Measurements from ENCODE around the gene PLA2R1. TPM values are rescaled to one million over a fixed set of nuclear protein-coding genes. Genes with fewer than 3 reads are reported as not detected.

Gene PLA2R1
- total and polyA plus RNA-seq, 4 experiments from 2014 or later, result not detected

DNA sequence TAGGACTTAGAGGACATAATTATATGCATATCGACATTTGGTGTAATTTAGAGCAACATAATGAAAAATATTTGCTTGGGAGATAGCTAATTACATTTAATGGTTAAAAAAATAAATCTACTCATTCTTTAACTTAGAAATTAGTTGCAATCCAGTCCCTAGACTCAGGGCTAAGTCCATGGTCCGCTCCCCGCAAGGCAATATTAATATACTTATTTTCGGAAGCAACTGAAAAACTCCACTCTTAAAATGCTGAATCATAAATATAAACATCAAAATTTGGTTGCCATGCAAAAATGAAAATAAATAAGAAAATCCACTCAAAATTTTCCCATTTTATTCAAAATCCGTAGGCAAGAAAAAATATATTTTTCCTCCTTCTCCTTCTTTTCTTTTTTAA is 164.7 kb downstream of the PLA2R1 start:
- ChIA-PET POLR2A (ENCODE audit: partially characterized antibody) (no interaction called here), CTCF (ENCODE audit: partially characterized antibody) (interaction anchor here (1.2 kb wide), 1 partner anchor 24 kb away, joined by 4 read pairs; no protein-coding TSS in a partner anchor)
- Histone ChIP-seq H3K4me1 (ENCODE audit: insufficient read depth, low read length) (peaks cover 9% of the 10 kb centered on the region), H3K27me3 (ENCODE audit: insufficient read depth, low read length) (no peaks in the 10 kb centered on the region), H3K27ac (ENCODE audit: low read depth, low read length) (no peak overlapping the region), H3K9me3 (ENCODE audit: control insufficient read depth in 1 of 2, low read length in 2 of 2) (no peaks in the 10 kb centered on the region), H3K36me3 (ENCODE audit: insufficient read depth, low read length) (no peaks in the 10 kb centered on the region), H3K4me3 (ENCODE audit: low read length in 2 of 2) (no peak overlapping the region)
- Mint-ChIP-seq H3K4me1 (peaks cover 26 to 79% (median 54%) of the 10 kb centered on the region in 4 donors), H3K9me3 (no peaks in the 10 kb centered on the region), H3K27me3 (no peaks in the 10 kb centered on the region), H3K27ac (no peak overlapping the region), H3K36me3 (peaks cover 47 to 54% of the 10 kb centered on the region in 2 donors), H3K4me3 (no peak overlapping the region)
- intact Hi-C loops (cut with micrococcal nuclease), result no loop called here
- DNase-seq, result no peak

DNA sequence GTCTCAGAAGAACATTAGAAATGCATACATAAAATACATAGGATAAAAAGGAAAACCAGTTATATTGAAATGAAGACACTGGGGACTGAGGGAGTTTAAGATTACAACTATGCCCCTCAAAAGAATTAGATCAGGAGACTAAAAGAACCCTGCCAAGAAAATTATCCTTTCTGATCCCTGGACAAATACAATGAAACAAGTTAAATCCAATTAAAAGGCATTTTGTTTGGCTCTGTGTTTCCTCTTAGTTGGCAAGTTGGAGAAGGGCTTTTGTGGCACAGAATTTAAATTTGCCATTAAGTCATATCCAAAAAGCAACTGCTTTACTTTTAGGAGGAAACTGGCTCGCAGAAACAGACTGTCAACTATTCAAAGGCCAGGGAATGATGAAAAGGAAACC is 165.3 kb downstream of the PLA2R1 start:
- H3K27me3 ChIP-seq (ENCODE audit: insufficient read depth, low read length), result no peaks in the 10 kb centered on the region
- H3K4me1 ChIP-seq (ENCODE audit: insufficient read depth, low read length), result peaks cover 4% of the 10 kb centered on the region
- no peaks in the 10 kb centered on the region for H3K27me3 Mint-ChIP-seq
- intact Hi-C loops (cut with micrococcal nuclease), result no loop called here
- no peaks in the 10 kb centered on the region for H3K36me3 ChIP-seq (ENCODE audit: insufficient read depth, low read length)
- H3K9me3 ChIP-seq (ENCODE audit: control insufficient read depth in 1 of 2, low read length in 2 of 2), result no peaks in the 10 kb centered on the region
- no peak for DNase-seq
- no peaks in the 10 kb centered on the region for H3K9me3 Mint-ChIP-seq
- no peak overlapping the region for H3K4me3 ChIP-seq (ENCODE audit: low read length in 2 of 2)
- no peak overlapping the region for H3K27ac ChIP-seq (ENCODE audit: low read depth, low read length)
- H3K36me3 Mint-ChIP-seq, result peaks cover 53 to 57% of the 10 kb centered on the region in 2 donors
- H3K27ac Mint-ChIP-seq, result no peak overlapping the region
- peaks cover 26 to 79% (median 53%) of the 10 kb centered on the region in 4 donors for H3K4me1 Mint-ChIP-seq
- H3K4me3 Mint-ChIP-seq, result no peak overlapping the region
- POLR2A ChIA-PET (ENCODE audit: partially characterized antibody), result interaction anchor here (0.7 to 2.1 kb wide), 2 partner anchors 9 to 11 kb away, joined by 3 to 5 read pairs; no protein-coding TSS in a partner anchor
- CTCF ChIA-PET (ENCODE audit: partially characterized antibody), result interaction anchor here (1.2 kb wide), 1 partner anchor 25 kb away, joined by 4 read pairs; no protein-coding TSS in a partner anchor

DNA sequence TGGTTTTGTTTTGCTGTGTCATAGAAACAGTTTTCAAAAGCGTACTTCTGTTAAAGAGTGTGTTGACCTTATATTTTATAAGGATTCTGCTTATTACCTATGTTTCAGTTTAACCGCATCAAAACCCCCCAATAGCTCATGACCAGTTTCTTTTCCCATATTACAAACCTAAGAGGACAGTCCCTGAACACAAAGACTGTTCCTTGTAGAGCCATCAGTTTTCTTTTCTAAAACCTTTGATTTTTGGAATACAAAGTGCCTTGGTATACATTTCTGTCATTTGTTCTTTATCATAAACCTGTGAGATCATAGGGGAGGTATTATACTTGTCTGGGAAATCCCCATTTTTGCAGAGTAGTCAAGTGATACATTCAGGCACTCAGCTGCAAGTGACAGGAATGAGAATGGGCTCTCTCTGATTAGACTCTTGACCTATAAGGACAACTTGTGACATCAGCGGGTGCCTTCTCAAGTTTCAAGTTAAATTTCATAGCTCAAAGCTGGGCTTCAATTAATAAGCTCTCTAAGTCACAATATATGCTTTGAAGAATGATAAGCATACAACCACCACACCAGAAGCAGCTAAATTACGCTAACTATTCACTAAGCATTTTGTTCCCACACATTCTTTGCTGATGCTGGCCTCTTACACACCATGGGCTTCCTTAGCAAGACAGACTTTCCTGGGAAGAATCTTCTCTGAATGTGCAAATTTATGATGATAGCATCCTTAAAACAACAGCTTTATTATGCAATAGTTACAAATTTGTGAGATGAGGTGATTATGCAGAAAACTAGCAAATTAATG is 167.0 kb downstream of the PLA2R1 start:
- no peaks in the 10 kb centered on the region for H3K27me3 ChIP-seq (ENCODE audit: insufficient read depth, low read length)
- no peak for DNase-seq
- Mint-ChIP-seq H3K4me1 (peaks cover 24 to 77% (median 54%) of the 10 kb centered on the region in 4 donors), H3K36me3 (peaks cover 53% of the 10 kb centered on the region in 2 donors), H3K27me3 (no peaks in the 10 kb centered on the region), H3K9me3 (no peaks in the 10 kb centered on the region), H3K4me3 (peak overlapping the region in 1 of 8 donors; percentile 1), H3K27ac (peak overlapping the region in 3 of 7 donors; percentile 25 to 74 (median 29))
- H3K4me1 ChIP-seq (ENCODE audit: insufficient read depth, low read length), result peaks cover 4% of the 10 kb centered on the region
- ChIA-PET CTCF (ENCODE audit: partially characterized antibody) (interaction anchor here (1.3 to 1.5 kb wide), 2 partner anchors 14 to 26 kb away, joined by 3 to 5 read pairs; no protein-coding TSS in a partner anchor), POLR2A (ENCODE audit: partially characterized antibody) (interaction anchor here (0.7 to 2.1 kb wide), 2 partner anchors 9 to 11 kb away, joined by 3 to 5 read pairs; partner anchors contain the start of gene LY75)
- no peaks in the 10 kb centered on the region for H3K9me3 ChIP-seq (ENCODE audit: control insufficient read depth in 1 of 2, low read length in 2 of 2)
- intact Hi-C loops (cut with micrococcal nuclease), result no loop called here
- no peaks in the 10 kb centered on the region for H3K36me3 ChIP-seq (ENCODE audit: insufficient read depth, low read length)
- H3K4me3 ChIP-seq (ENCODE audit: low read length in 2 of 2), result no peak overlapping the region
- no peak overlapping the region for H3K27ac ChIP-seq (ENCODE audit: low read depth, low read length)

DNA sequence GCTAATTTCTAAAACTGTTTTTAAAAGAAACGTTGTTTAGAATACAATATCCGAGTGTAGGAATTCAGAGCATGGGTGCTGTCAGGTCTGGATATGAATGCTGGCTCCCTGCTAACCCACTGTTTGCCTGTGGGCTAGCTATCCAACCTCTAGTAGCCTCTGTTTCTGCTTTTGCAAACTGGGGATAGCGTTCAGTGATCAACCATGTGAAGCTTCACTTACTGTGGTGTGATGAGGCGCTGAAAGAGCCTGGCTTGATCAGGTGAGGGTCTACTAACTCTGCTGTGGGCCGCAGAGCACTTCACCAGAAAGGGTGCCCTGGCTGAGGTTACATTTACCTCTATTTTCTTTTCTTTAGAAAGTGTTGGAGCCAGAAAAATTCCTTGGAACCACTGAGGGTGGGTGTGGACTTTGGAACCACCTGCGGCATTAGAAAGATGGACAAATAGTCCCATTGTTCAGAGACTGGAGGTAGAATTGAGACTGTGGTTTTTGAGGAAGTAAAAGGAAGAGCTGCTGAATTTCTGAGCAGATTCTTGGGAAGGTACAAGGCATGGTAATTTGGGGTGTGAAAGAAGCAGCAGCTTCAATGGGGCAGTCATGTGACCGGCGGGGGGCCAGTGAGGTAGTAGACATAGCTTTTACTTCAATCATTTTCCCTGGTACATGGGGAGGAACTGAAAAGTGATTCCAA is 168.1 kb downstream of the PLA2R1 start:
- no peak overlapping the region for H3K27ac ChIP-seq (ENCODE audit: low read depth, low read length)
- intact Hi-C loops (cut with micrococcal nuclease), result no loop called here
- no peak overlapping the region for H3K27ac Mint-ChIP-seq
- H3K27me3 Mint-ChIP-seq, result no peaks in the 10 kb centered on the region
- peaks cover 4% of the 10 kb centered on the region for H3K4me1 ChIP-seq (ENCODE audit: insufficient read depth, low read length)
- H3K9me3 Mint-ChIP-seq, result no peaks in the 10 kb centered on the region
- ChIA-PET CTCF (ENCODE audit: partially characterized antibody) (interaction anchor here (1.5 kb wide), 1 partner anchor 13 kb away, joined by 3 read pairs; no protein-coding TSS in a partner anchor), POLR2A (ENCODE audit: partially characterized antibody) (no interaction called here)
- H3K9me3 ChIP-seq (ENCODE audit: control insufficient read depth in 1 of 2, low read length in 2 of 2), result no peaks in the 10 kb centered on the region
- no peak overlapping the region for H3K4me3 ChIP-seq (ENCODE audit: low read length in 2 of 2)
- no peak overlapping the region for H3K4me3 Mint-ChIP-seq
- H3K27me3 ChIP-seq (ENCODE audit: insufficient read depth, low read length), result no peaks in the 10 kb centered on the region
- H3K4me1 Mint-ChIP-seq, result peaks cover 29 to 71% (median 53%) of the 10 kb centered on the region in 4 donors
- no peak for DNase-seq
- no peaks in the 10 kb centered on the region for H3K36me3 ChIP-seq (ENCODE audit: insufficient read depth, low read length)
- peaks cover 57 to 63% of the 10 kb centered on the region in 2 donors for H3K36me3 Mint-ChIP-seq

DNA sequence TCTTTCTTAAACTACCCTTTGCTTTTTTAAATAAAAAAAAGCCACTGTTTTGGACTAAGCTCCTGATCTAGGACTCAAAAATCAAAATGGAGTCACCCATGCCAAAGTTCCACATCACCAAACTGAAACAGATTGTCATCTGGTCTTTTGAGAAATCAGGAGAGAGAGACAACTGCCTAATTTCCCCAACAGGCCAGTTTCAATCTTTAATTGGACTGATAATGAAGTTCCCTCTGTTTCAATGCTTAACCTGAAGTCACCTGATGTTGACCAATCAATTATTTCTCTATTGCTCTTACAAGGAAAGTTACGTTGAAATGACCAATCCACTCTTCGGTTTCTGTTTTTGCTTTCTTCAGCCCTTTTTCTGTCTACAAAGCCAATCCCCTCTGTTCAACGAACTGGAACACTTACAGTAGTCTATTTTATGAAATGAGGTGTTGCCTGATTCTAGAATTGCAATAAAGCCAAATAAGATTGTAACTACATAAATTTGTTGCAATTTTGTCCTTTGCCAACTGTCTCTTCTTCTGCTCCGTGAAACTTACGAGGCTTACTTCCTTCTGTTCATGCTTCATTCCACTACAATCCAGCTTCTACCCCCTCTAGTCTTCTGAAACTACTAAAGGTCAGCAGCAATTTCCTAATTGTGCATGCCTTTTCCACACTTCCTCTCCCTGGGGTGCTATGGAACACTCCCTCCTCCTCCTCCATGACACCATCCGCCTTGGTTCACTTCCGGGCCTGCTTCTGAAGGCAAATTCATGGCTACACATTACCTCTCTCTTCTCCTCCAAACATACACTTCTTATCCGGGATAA is 169.2 kb downstream of the PLA2R1 start:
- Mint-ChIP-seq H3K27me3 (no peaks in the 10 kb centered on the region), H3K9me3 (no peaks in the 10 kb centered on the region), H3K27ac (peak overlapping the region in 2 of 7 donors; percentile 7 to 71), H3K4me3 (no peak overlapping the region), H3K36me3 (peaks cover 52 to 64% of the 10 kb centered on the region in 2 donors), H3K4me1 (peaks cover 26 to 60% (median 47%) of the 10 kb centered on the region in 4 donors)
- Histone ChIP-seq H3K27ac (ENCODE audit: low read depth, low read length) (no peak overlapping the region), H3K4me3 (ENCODE audit: low read length in 2 of 2) (no peak overlapping the region), H3K36me3 (ENCODE audit: insufficient read depth, low read length) (peaks cover 4% of the 10 kb centered on the region), H3K9me3 (ENCODE audit: control insufficient read depth in 1 of 2, low read length in 2 of 2) (no peaks in the 10 kb centered on the region), H3K27me3 (ENCODE audit: insufficient read depth, low read length) (no peaks in the 10 kb centered on the region), H3K4me1 (ENCODE audit: insufficient read depth, low read length) (peaks cover 4% of the 10 kb centered on the region)
- DNase-seq, result no peak
- POLR2A ChIA-PET (ENCODE audit: partially characterized antibody), result no interaction called here
- intact Hi-C loops (cut with micrococcal nuclease), result no loop called here
- CTCF ChIA-PET (ENCODE audit: partially characterized antibody), result no interaction called here

DNA sequence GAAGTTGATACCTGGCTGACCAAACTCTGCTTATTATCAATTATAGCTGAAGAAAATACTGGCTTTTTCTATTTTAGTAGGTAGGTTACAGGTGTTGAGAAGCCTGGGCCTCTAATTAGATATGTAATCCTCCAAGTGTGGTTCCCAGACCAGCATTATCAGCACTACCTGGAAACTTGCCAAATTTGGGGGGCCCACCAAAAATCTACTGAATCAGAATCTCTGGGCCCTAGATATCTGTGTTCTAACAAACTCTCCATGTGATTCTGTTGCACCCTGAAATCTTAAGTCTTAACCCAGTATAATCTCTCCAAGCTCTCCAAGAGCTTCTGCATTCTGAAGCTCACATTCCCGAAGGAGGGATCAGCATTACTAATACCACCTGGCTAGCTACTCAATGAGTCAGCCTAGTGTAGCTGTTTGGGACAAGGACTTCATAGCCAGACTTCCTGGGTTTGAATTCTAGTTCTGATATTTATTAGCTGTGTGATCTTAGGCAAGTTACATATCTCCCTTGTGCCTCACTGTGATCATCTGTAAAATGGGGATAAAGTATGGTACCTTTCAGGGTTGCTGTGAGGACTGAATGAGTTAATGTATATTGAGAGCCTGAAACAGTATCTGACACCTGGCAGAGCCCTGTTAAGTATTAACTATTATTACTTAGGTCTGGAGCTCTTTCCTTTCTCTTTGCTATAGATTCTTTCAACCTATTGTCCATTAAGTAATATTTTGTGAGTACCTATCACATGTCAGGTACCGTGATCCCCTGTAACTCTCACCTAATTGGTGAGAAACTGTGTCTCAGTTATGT is 170.3 kb downstream of the PLA2R1 start:
- Mint-ChIP-seq H3K4me3 (no peak overlapping the region), H3K4me1 (peaks cover 19 to 52% (median 40%) of the 10 kb centered on the region in 4 donors), H3K9me3 (no peaks in the 10 kb centered on the region), H3K36me3 (peaks cover 56 to 60% of the 10 kb centered on the region in 2 donors), H3K27me3 (no peaks in the 10 kb centered on the region), H3K27ac (peak overlapping the region in 1 of 7 donors; percentile 3)
- Histone ChIP-seq H3K27ac (ENCODE audit: low read depth, low read length) (no peak overlapping the region), H3K4me3 (ENCODE audit: low read length in 2 of 2) (no peak overlapping the region), H3K27me3 (ENCODE audit: insufficient read depth, low read length) (no peaks in the 10 kb centered on the region), H3K4me1 (ENCODE audit: insufficient read depth, low read length) (no peaks in the 10 kb centered on the region), H3K36me3 (ENCODE audit: insufficient read depth, low read length) (peaks cover 9% of the 10 kb centered on the region), H3K9me3 (ENCODE audit: control insufficient read depth in 1 of 2, low read length in 2 of 2) (no peaks in the 10 kb centered on the region)
- ChIA-PET CTCF (ENCODE audit: partially characterized antibody) (no interaction called here), POLR2A (ENCODE audit: partially characterized antibody) (no interaction called here)
- intact Hi-C loops (cut with micrococcal nuclease), result no loop called here
- no peak for DNase-seq

All from CD4-positive, alpha-beta memory T cell (primary cell).